Measurements from ENCODE around the gene PRDM7.

The PRDM7 gene

GRCh38 chr16:90022209-90023077 lies 54.7 kb downstream of the PRDM7 start:
- Histone ChIP-seq H3K4me1 (ENCODE audit: insufficient read depth, low read length) (peaks cover 30% of the 10 kb centered on the region), H4K20me1 (ENCODE audit: insufficient read depth, low read length) (peaks cover 10% of the 10 kb centered on the region; the same call in 1 of the 2 replicates), H3K4me3 (ENCODE audit: low read depth in 1 of 2, low read length in 2 of 2) (peak overlapping the region; percentile 39 to 62), H3K36me3 (ENCODE audit: insufficient read depth, low read length) (no peaks in the 10 kb centered on the region), H3K27ac (ENCODE audit: low read length) (peak overlapping the region; percentile 88), H3K9ac (ENCODE audit: low read depth, low read length) (peak overlapping the region; percentile 67), H3K4me2 (ENCODE audit: insufficient read depth, low read length) (peak overlapping the region; percentile 88), H2AFZ (ENCODE audit: low read depth, low read length) (peak overlapping the region; percentile 96), H3K79me2 (ENCODE audit: insufficient read depth, low read length) (no peaks in the 10 kb centered on the region), H3K27me3 (ENCODE audit: insufficient read depth, low read length, poor library complexity) (peaks cover 13% of the 10 kb centered on the region), H3K9me3 (ENCODE audit: insufficient read depth, low read length, severe bottlenecking) (no peaks in the 10 kb centered on the region)
- no peak for TF ChIP-seq EZH2 (IDR thresholded peaks at IDR 0.05; ENCODE audit: borderline replicate concordance, low read depth, low read length, severe bottlenecking)
- TF ChIP-seq CTCF (IDR thresholded peaks at IDR 0.05; ENCODE audit: borderline replicate concordance, extremely low read depth, low read length, poor library complexity, severe bottlenecking): no peak
- DNase-seq (peak; percentile 87), ATAC-seq (ENCODE audit: insufficient read depth, low read depth) (peak; percentile 93)

GRCh38 chr16:90020838-90021382 lies 56.2 kb downstream of the PRDM7 start:
- DNase-seq (no peak), ATAC-seq (ENCODE audit: insufficient read depth, low read depth) (no peak)
- H4K20me1 ChIP-seq (ENCODE audit: insufficient read depth, low read length): peaks cover 12% of the 10 kb centered on the region; the same call in 1 of the 2 replicates
- no peaks in the 10 kb centered on the region for H3K36me3 ChIP-seq (ENCODE audit: insufficient read depth, low read length)
- H3K9ac ChIP-seq (ENCODE audit: low read depth, low read length): no peak overlapping the region
- no peak overlapping the region for H3K4me3 ChIP-seq (ENCODE audit: low read depth in 1 of 2, low read length in 2 of 2)
- TF ChIP-seq CTCF (IDR thresholded peaks at IDR 0.05; ENCODE audit: borderline replicate concordance, extremely low read depth, low read length, poor library complexity, severe bottlenecking) (no peak), EZH2 (IDR thresholded peaks at IDR 0.05; ENCODE audit: borderline replicate concordance, low read depth, low read length, severe bottlenecking) (no peak)
- no peak overlapping the region for H3K4me2 ChIP-seq (ENCODE audit: insufficient read depth, low read length)
- no peaks in the 10 kb centered on the region for H3K9me3 ChIP-seq (ENCODE audit: insufficient read depth, low read length, severe bottlenecking)
- H3K4me1 ChIP-seq (ENCODE audit: insufficient read depth, low read length): peaks cover 30% of the 10 kb centered on the region
- H2AFZ ChIP-seq (ENCODE audit: low read depth, low read length): no peak overlapping the region
- H3K27ac ChIP-seq (ENCODE audit: low read length): no peak overlapping the region
- H3K27me3 ChIP-seq (ENCODE audit: insufficient read depth, low read length, poor library complexity): peaks cover 13% of the 10 kb centered on the region
- no peaks in the 10 kb centered on the region for H3K79me2 ChIP-seq (ENCODE audit: insufficient read depth, low read length)

GRCh38 chr16:90020260-90020837 lies 56.8 kb downstream of the PRDM7 start:
- Histone ChIP-seq H3K27ac (ENCODE audit: low read length) (no peak overlapping the region), H3K9me3 (ENCODE audit: insufficient read depth, low read length, severe bottlenecking) (no peaks in the 10 kb centered on the region), H2AFZ (ENCODE audit: low read depth, low read length) (no peak overlapping the region), H3K36me3 (ENCODE audit: insufficient read depth, low read length) (no peaks in the 10 kb centered on the region), H3K4me1 (ENCODE audit: insufficient read depth, low read length) (peaks cover 30% of the 10 kb centered on the region), H3K79me2 (ENCODE audit: insufficient read depth, low read length) (no peaks in the 10 kb centered on the region), H3K27me3 (ENCODE audit: insufficient read depth, low read length, poor library complexity) (peaks cover 13% of the 10 kb centered on the region), H3K4me2 (ENCODE audit: insufficient read depth, low read length) (no peak overlapping the region), H3K4me3 (ENCODE audit: low read depth in 1 of 2, low read length in 2 of 2) (no peak overlapping the region), H4K20me1 (ENCODE audit: insufficient read depth, low read length) (peaks cover 12% of the 10 kb centered on the region; the same call in 1 of the 2 replicates), H3K9ac (ENCODE audit: low read depth, low read length) (no peak overlapping the region)
- DNase-seq (no peak), ATAC-seq (ENCODE audit: insufficient read depth, low read depth) (no peak)
- no peak for TF ChIP-seq EZH2 (IDR thresholded peaks at IDR 0.05; ENCODE audit: borderline replicate concordance, low read depth, low read length, severe bottlenecking)
- no peak for TF ChIP-seq CTCF (IDR thresholded peaks at IDR 0.05; ENCODE audit: borderline replicate concordance, extremely low read depth, low read length, poor library complexity, severe bottlenecking)
